Activated T-helper 17 cell treated with anti-CD3 and anti-CD28 coated beads, Interleukin-2, amount 50 U/mL, for 72 hours (primary cell): Measurements from ENCODE around the gene GARRE1. TPM values are rescaled to one million over a fixed set of nuclear protein-coding genes. Genes with fewer than 3 reads are reported as not detected.
"Not testable (repeated sequence)": the region's sequence is repeated elsewhere in the genome, so short reads cannot be mapped to it uniquely, and the experiment has no call there.

Source experiments
- ATAC-seq: fragments of 150-1000 bp; cut with Tn5 transposase; replicated peaks from 2 replicates; pipeline ENCODE4 v1.10.0; 2021; ENCODE audit warnings: mild to moderate bottlenecking, moderate library complexity
- H3K27ac Mint-ChIP-seq: one replicate; pipeline ENCODE4 v1.8.0; 2022; ENCODE audit warnings: mixed read lengths
- H3K27me3 Mint-ChIP-seq: one replicate; pipeline ENCODE4 v1.8.0; 2022; ENCODE audit warnings: mixed read lengths
- H3K36me3 Mint-ChIP-seq: one replicate; pipeline ENCODE4 v1.8.0; 2022; ENCODE audit warnings: low read depth, mild to moderate bottlenecking, mixed read lengths
- H3K4me1 Mint-ChIP-seq: one replicate; pipeline ENCODE4 v1.8.0; 2022; ENCODE audit warnings: mixed read lengths
- H3K4me3 Mint-ChIP-seq: one replicate; pipeline ENCODE4 v1.8.0; 2022; ENCODE audit warnings: mild to moderate bottlenecking, mixed read lengths
- H3K9me3 Mint-ChIP-seq: one replicate; pipeline ENCODE4 v1.8.0; 2022; ENCODE audit warnings: mixed read lengths
- total RNA-seq, 2 donors: library from RNA; stranded (reverse); gene quantifications; one replicate each; pipeline ENCODE4 v1.2.3, GENCODE V29; 2022

The GARRE1 gene
- total RNA-seq, 2 donors from 2014 or later: 13.6 to 22.2 TPM

DNA sequence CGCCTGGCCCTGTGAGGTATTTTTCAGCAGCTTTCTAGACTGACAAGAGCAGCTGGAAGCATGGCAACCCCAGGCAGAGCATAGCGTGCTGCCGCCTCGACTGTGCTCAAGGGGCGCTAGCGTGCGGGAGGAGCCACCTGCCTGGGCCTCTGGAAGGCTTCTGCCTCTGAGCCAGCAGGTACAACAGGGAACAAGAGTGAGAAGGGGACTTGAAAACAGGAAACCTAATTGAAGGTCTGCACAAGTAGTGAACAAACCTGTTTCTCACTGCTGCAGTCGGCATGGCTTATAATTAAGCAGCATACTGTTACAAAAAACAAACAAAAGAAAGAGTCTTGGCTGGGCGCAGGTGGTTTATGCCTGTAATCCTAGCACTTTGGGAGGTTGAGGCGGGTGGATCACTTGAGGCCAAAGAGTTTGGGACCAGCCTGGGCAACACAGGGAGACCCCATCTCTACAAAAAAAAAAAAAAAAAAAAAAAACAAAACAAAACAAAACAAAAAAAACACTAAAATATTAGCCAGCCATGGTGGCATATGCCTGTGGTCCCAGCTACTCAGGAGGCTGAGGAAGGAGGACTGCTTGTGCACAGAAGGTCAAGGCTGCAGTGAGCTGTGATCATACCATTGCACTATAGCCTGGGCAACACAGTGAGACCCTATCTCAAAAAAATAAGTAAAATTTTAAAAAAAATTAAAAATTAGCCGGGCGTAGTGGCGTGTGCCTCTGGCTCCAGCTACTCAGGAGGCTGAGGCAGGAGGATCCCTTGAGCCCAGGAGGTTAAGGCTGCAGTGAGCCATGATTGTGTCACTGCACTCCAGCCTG lies 12.6 kb upstream of the GARRE1 start:
- Mint-ChIP-seq H3K9me3 (no peaks in the 10 kb centered on the region), H3K27me3 (no peaks in the 10 kb centered on the region), H3K4me3 (no peak overlapping the region), H3K36me3 (no peaks in the 10 kb centered on the region), H3K27ac (no peak overlapping the region), H3K4me1 (no peaks in the 10 kb centered on the region)
- no peak for ATAC-seq

DNA sequence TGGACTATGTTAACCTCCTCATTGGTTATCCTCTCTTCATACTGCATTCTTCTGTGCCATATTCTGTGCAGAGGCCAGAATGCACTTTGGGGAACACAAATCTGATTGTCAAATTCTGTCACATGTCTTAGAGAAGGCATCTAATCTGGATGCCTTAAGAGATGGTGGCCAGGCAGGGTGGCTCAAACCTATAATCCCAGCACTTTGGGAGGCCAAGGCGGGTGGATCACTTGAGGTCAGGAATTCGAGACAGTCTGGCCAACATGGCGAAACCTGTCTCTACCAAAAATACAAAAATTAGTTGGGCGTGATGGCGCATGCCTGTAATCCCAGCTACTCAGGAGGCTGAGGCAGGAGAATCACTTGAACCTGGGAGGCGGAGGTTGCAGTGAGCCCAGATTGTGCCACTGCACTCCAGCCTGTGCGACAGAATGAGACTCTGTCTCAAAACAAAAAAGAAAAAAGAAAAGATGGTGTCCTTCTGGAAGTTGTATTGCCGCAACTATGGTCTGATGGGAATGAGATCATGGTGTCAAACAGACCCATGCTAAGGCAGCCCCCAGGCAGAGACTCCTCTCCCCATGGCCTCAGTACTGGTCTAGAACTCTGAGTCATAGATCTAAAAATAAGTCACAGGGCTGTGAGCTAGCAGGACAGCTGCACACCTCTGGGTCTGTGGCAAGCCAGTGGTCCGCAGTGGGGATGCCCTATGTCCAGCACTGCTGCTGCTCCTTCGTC lies 11.0 kb upstream of the GARRE1 start:
- ATAC-seq: peak; percentile 52
- not testable (repeated sequence) for H3K36me3 Mint-ChIP-seq, H3K9me3 Mint-ChIP-seq, H3K27me3 Mint-ChIP-seq, H3K27ac Mint-ChIP-seq, H3K4me3 Mint-ChIP-seq, H3K4me1 Mint-ChIP-seq

DNA sequence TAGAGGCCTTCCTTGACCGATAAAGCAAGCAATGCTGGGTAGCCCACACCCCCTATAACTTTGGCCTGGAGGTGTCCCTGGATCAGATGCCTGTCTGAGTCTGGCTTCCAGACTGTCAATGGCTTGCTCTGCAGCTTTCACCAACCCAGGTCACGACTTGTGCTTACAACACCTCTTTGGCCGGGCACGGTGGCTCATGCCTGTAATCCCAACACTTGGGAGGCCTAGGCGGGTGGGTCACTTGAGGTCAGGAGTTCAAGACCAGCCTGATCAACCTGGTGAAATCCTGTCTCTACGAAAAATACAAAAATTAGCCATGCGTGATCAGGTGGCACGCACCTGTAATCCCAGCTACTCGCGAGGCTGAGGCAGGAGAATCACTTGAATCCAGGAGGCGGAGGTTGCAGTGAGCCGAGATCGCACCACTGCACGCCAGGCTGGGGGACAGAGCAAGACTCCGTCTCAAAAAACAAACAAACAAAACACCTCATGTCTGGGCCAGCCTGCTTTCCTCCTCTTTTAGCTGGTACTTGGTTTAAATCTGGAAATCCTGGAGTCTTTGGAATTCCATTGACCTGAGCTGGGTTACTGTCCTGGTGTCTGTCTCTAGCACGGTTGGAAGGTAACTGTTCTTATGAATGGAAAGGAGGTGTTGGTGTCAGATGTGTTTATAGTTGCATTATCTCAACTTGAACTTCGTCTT lies 10.3 kb upstream of the GARRE1 start:
- no peaks in the 10 kb centered on the region for H3K4me1 Mint-ChIP-seq
- no peak overlapping the region for H3K4me3 Mint-ChIP-seq
- H3K27me3 Mint-ChIP-seq: no peaks in the 10 kb centered on the region
- ATAC-seq: no peak
- H3K9me3 Mint-ChIP-seq: no peaks in the 10 kb centered on the region
- no peak overlapping the region for H3K27ac Mint-ChIP-seq
- no peaks in the 10 kb centered on the region for H3K36me3 Mint-ChIP-seq

DNA sequence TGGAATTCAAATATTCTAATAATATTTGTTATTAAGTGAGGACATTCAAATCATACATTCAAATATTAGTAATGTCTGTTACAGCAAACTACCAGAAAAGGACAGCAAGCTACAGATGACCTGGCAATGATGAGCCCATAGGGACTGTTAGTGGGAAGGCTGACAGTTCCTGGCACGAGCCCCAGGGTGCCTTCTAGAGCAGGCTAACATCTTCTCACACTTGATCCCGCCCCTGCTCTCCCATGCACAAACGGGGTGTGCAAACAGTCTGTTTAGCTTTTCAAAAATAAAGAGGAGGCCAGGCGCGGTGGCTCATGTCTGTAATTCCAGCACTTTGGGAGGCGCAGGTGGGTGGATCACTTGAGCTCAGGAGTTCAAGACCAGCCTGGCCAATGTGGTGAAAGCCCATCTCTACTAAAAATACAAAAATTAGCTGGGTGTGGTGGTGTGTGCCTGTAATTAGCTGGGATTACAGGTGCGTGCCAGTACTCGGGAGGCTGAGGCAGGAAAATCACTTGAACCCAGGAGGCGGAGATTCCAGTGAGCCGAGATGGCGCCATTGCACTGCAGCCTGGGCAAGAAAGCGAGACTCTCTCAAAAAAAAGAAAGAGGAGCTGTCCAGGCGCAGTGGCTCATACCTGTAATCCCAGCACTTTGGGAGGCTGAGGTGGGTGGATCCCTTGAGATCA lies 9.6 kb upstream of the GARRE1 start:
- ATAC-seq: no peak
- Mint-ChIP-seq H3K27ac (no peak overlapping the region), H3K27me3 (no peaks in the 10 kb centered on the region)

DNA sequence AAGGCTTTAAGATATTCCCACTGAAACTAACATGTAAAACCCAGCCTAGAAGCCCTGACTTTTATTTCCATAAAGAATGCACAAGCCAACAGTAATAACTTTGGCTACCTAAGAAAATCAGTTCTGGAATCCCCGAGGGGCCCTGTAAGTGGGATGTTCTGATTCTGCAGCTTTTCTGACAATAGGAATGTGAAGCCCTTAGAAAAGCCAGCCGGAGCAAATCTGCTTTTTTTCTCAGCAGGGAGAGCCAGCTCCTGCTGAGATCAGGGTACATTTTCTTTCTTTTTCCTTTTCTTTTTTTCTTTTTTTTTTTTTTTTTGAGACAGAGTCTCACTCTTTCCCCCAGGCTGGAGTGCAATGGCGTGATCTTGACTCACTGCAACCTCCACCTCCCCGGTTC lies 8.0 kb upstream of the GARRE1 start:
- no peak overlapping the region for H3K4me3 Mint-ChIP-seq
- H3K4me1 Mint-ChIP-seq: no peaks in the 10 kb centered on the region
- H3K27ac Mint-ChIP-seq: no peak overlapping the region
- H3K36me3 Mint-ChIP-seq: no peaks in the 10 kb centered on the region
- ATAC-seq: no peak
- H3K27me3 Mint-ChIP-seq: no peaks in the 10 kb centered on the region
- no peaks in the 10 kb centered on the region for H3K9me3 Mint-ChIP-seq

More for the DNA sequence above, 9.6 kb upstream of the GARRE1 start:
- no peaks in the 10 kb centered on the region for H3K36me3 Mint-ChIP-seq
- H3K4me1 Mint-ChIP-seq: no peaks in the 10 kb centered on the region
- no peaks in the 10 kb centered on the region for H3K9me3 Mint-ChIP-seq
- H3K4me3 Mint-ChIP-seq: no peak overlapping the region

GRCh38 chr19:34248941-34249340 lies 5.4 kb upstream of the GARRE1 start:
- no peaks in the 10 kb centered on the region for H3K9me3 Mint-ChIP-seq
- no peak overlapping the region for H3K4me3 Mint-ChIP-seq
- H3K27ac Mint-ChIP-seq: no peak overlapping the region
- no peaks in the 10 kb centered on the region for H3K27me3 Mint-ChIP-seq
- no peaks in the 10 kb centered on the region for H3K36me3 Mint-ChIP-seq
- no peak for ATAC-seq
- peaks cover 3% of the 10 kb centered on the region for H3K4me1 Mint-ChIP-seq

DNA sequence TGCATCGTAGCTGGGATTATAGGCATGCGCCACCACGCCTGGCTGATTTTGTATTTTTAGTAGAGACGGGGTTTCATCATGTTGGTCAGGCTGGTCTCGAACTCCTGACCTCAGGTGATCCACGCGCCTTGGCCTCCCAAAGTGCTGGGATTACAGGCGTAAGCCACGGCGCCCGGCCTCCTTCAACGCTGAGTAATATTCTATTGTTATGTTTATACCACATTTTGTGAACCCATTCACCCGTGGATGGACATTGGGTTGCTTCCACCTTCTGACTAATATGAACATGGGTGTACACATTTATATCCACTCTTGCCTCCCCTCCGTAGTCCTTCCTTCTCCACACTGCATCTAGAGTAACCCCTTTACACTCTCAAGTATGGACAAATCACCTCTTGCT lies 1.2 kb upstream of the GARRE1 start:
- peak overlapping the region; percentile 90 for H3K4me3 Mint-ChIP-seq
- H3K4me1 Mint-ChIP-seq: peaks cover 10% of the 10 kb centered on the region
- H3K9me3 Mint-ChIP-seq, H3K36me3 Mint-ChIP-seq, ATAC-seq, H3K27me3 Mint-ChIP-seq, H3K27ac Mint-ChIP-seq: not testable (repeated sequence)

- H3K36me3 Mint-ChIP-seq, H3K9me3 Mint-ChIP-seq: not testable (repeated sequence)
- peak overlapping the region; percentile 93 for H3K27ac Mint-ChIP-seq
These were observed 691 bp upstream of the GARRE1 start for GRCh38 chr19:34253681-34254045.

GRCh38 chr19:34254698-34255432 lies 511 bp downstream of the GARRE1 start:
- Mint-ChIP-seq H3K4me3 (peak overlapping the region; percentile 90), H3K4me1 (peaks cover 19% of the 10 kb centered on the region), H3K36me3 (peaks cover 5% of the 10 kb centered on the region), H3K9me3 (no peaks in the 10 kb centered on the region), H3K27ac (peak overlapping the region; percentile 52), H3K27me3 (no peaks in the 10 kb centered on the region)
- peak; percentile 62 for ATAC-seq

More at GRCh38 chr19:34253681-34254045, 691 bp upstream of the GARRE1 start:
- H3K27me3 Mint-ChIP-seq, ATAC-seq: not testable (repeated sequence)
- H3K4me1 Mint-ChIP-seq: peaks cover 10% of the 10 kb centered on the region
- H3K4me3 Mint-ChIP-seq: peak overlapping the region; percentile 90

- no peak for ATAC-seq
- H3K36me3 Mint-ChIP-seq: peaks cover 5% of the 10 kb centered on the region
- peak overlapping the region; percentile 73 for H3K4me3 Mint-ChIP-seq
- peak overlapping the region; percentile 52 for H3K27ac Mint-ChIP-seq
- no peaks in the 10 kb centered on the region for H3K9me3 Mint-ChIP-seq
- H3K4me1 Mint-ChIP-seq: peaks cover 20% of the 10 kb centered on the region
- H3K27me3 Mint-ChIP-seq: no peaks in the 10 kb centered on the region
These were observed 1.2 kb downstream of the GARRE1 start for GRCh38 chr19:34255546-34255945.

GRCh38 chr19:34256835-34257558 lies 2.6 kb downstream of the GARRE1 start:
- Mint-ChIP-seq H3K27ac (no peak overlapping the region), H3K4me1 (peaks cover 30% of the 10 kb centered on the region), H3K36me3 (peaks cover 5% of the 10 kb centered on the region), H3K4me3 (peak overlapping the region; percentile 25), H3K9me3 (no peaks in the 10 kb centered on the region), H3K27me3 (no peaks in the 10 kb centered on the region)
- ATAC-seq: no peak

- peaks cover 5% of the 10 kb centered on the region for H3K36me3 Mint-ChIP-seq
- no peaks in the 10 kb centered on the region for H3K9me3 Mint-ChIP-seq
- no peak for ATAC-seq
- peak overlapping the region; percentile 25 for H3K4me3 Mint-ChIP-seq
- peaks cover 30% of the 10 kb centered on the region for H3K4me1 Mint-ChIP-seq
- H3K27ac Mint-ChIP-seq: no peak overlapping the region
- H3K27me3 Mint-ChIP-seq: no peaks in the 10 kb centered on the region
These were observed 3.2 kb downstream of the GARRE1 start for GRCh38 chr19:34257559-34257924.

DNA sequence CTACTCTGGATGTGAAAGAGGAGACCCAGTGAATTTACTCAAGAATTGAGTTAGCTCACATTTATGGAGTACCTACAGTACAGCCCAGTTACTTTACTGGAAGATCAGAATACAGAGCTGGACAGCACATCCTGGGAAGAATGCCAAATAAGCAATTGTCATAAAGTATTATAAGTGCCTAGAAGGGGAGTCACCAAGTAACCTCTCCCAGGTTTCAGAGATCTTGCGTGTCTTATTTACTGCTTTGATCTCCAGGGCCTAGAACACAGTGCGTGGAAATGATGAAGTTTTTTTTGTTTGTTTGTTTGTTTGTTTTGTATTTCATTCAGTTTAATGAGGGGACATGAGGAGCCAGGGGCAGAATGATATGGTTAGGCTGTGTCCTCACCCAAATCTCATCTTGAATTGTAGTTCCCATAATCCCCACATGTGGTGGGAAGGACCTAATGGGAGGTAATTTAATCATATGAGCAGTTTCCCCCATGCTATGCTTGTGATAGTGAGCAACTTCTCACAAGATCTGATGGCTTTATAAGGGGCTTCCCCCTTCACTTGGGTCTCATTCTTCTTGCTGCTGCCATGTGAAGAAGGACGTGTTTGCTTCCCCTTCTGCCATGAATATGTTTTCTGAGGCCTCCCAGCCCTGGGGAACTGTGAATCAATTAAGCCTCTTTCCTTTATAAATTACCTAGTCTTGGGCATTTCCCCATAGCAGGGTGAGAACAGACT lies 5.2 kb downstream of the GARRE1 start:
- no peaks in the 10 kb centered on the region for H3K9me3 Mint-ChIP-seq
- H3K4me1 Mint-ChIP-seq: peaks cover 29% of the 10 kb centered on the region
- peak overlapping the region; percentile 10 for H3K27ac Mint-ChIP-seq
- peaks cover 5% of the 10 kb centered on the region for H3K36me3 Mint-ChIP-seq
- H3K27me3 Mint-ChIP-seq: no peaks in the 10 kb centered on the region
- no peak for ATAC-seq
- no peak overlapping the region for H3K4me3 Mint-ChIP-seq
